ENCODE results near the gene VENTX.

Gene VENTX

DNA sequence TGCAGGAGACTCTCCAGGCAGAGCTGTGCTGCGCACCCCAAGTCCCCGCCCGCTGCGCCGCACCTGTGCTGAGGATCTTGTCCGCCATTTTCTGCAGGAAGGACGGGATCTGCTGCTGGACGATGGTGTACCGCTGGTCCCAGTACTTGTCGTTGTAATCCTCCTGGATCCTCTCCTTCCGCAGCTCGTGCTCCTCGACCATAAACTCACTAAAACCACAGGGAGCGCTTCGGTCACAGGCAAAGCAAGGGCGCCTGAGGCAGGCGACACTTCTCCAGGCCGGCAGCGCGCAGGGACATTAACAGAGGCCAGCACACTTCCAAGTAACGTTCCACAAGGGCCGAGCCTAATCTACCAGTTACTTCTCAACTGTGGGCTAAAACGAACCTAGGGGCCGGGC lies 52.1 kb downstream of the VENTX start:
- H3K9me3 ChIP-seq (replicated peaks in 1 of 11), result no peaks in the 10 kb centered on the region
- H3K36me3 ChIP-seq, result peaks cover 70 to 92% (median 86%) of the 10 kb centered on the region in 11 experiments
- H3K4me1 ChIP-seq, result peaks cover 0 to 32% (median 26%) of the 10 kb centered on the region in 10 experiments; a peak in 19 of 20 replicates
- no peak overlapping the region for H3K9ac ChIP-seq
- peaks cover 11 to 64% (median 16%) of the 10 kb centered on the region in 11 experiments; a peak in 18 of 22 replicates for H4K20me1 ChIP-seq
- H3K27ac ChIP-seq, result no peak overlapping the region
- TF ChIP-seq Cebpa-rat (IDR thresholded peaks at IDR 0.05), result no peak
- no peak overlapping the region for H3K4me2 ChIP-seq
- no peak overlapping the region for H3K4me3 ChIP-seq
- H3K27me3 ChIP-seq, result no peaks in the 10 kb centered on the region
